HG03575 (cell line): Measurements from ENCODE around the gene CAMTA1.

Experiments used
- ATAC-seq: cut with Tn5 transposase; IDR thresholded peaks from one replicate; pipeline ENCODE4 v1.9.1; 2021; ENCODE audit not compliant: unreplicated experiment, insufficient number of reproducible peaks, low FRiP score; ENCODE audit errors: extremely low read depth

The CAMTA1 gene

GRCh38 chr1:6776895-6777294 is 8.4 kb upstream of the CAMTA1 start:
- ATAC-seq: no peak

GRCh38 chr1:6777813-6778212 is 7.4 kb upstream of the CAMTA1 start:
- no peak for ATAC-seq

GRCh38 chr1:6779089-6779805 is 6.0 kb upstream of the CAMTA1 start:
- ATAC-seq: no peak

GRCh38 chr1:6782151-6782550 is 3.1 kb upstream of the CAMTA1 start:
- ATAC-seq: no peak

GRCh38 chr1:6783221-6783620 is 2.0 kb upstream of the CAMTA1 start:
- no peak for ATAC-seq

- ATAC-seq: no peak
These were observed 1.2 kb upstream of the CAMTA1 start for GRCh38 chr1:6783936-6784559.

GRCh38 chr1:6784560-6785317 is 515 bp upstream of the CAMTA1 start:
- peak; percentile 44 for ATAC-seq

- no peak for ATAC-seq
These were observed 663 bp downstream of the CAMTA1 start for GRCh38 chr1:6785728-6786505.

GRCh38 chr1:6788946-6789345 is 3.7 kb downstream of the CAMTA1 start:
- ATAC-seq: no peak

GRCh38 chr1:6790146-6790545 is 4.9 kb downstream of the CAMTA1 start:
- ATAC-seq: no peak

- ATAC-seq: no peak
These were observed 8.9 kb downstream of the CAMTA1 start for GRCh38 chr1:6794164-6794563.

- no peak for ATAC-seq
These were observed 9.9 kb downstream of the CAMTA1 start for GRCh38 chr1:6795203-6795602.

- ATAC-seq: no peak
These were observed 10.4 kb downstream of the CAMTA1 start for GRCh38 chr1:6795661-6796060.

GRCh38 chr1:6796095-6796494 is 10.8 kb downstream of the CAMTA1 start:
- ATAC-seq: no peak

GRCh38 chr1:6799499-6799898 is 14.2 kb downstream of the CAMTA1 start:
- ATAC-seq: no peak

GRCh38 chr1:6800745-6801144 is 15.5 kb downstream of the CAMTA1 start:
- no peak for ATAC-seq

GRCh38 chr1:6801199-6801598 is 15.9 kb downstream of the CAMTA1 start:
- ATAC-seq: no peak

- no peak for ATAC-seq
These were observed 16.7 kb downstream of the CAMTA1 start for GRCh38 chr1:6801966-6802365.

- ATAC-seq: no peak
These were observed 17.2 kb downstream of the CAMTA1 start for GRCh38 chr1:6802454-6802853.
